ENCODE data around the gene AGRN. TPM values are rescaled to one million over a fixed set of nuclear protein-coding genes. Genes with fewer than 3 reads are reported as not detected.
A peak's percentile ranks its signal among the peaks of the same experiment; 100 is the strongest.

AGRN gene
- total and polyA plus RNA-seq, 9 donors, result 2.7 to 138 (median 14.3) TPM

DNA sequence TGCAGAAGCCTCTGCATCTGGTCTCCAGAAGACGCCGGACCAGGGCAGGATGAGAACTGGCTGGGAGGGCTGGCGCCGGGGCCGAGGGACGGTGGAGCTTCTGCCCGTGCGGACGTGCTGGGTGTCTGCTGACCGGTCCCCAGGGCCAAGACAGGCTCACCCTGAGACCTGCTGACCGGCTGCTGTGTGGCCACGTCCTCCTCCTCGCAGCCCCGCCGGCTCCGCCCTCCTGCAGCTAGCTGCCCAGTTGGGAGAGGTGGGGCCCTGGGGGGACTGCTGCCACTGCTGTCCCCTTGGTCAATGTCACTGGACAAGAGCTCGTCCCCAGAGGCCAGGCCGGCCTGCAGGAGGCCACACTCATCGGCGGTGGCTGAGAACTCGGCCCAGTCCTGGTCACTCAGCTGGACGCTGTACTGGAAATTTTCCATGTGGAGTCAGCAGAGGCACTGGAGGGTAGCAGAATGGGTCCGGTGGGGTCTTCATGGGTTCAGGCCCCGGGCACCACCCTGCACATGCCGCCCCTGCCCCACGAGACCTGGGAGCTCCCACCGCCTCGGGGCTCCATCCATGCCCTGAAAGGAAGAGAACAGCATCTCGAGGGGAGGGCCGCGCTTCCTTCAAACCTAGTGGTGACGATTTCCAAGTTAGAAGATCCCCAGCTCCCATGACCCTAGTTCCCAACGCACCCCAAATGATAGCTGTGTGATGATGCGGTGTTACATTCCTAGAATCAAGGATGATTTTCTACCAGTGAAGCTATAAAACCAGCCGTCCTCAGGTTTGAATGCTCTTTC, 39.1 kb upstream of the AGRN start:
- intact Hi-C loops (cut with DNase I), result loop anchor here in 2 of 4 donors (10.0 kb wide), 1 partner anchor 314 kb away; no protein-coding TSS in a partner anchor
- no peak overlapping the region for H3K27ac ChIP-seq
- TF ChIP-seq EP300 (IDR thresholded peaks at IDR 0.05), result no peak
- DNase-seq, result peak in 1 of 5 donors; percentile 14
- peaks cover 2% of the 10 kb centered on the region for H3K4me1 ChIP-seq (ENCODE audit: insufficient read depth)
- H3K27me3 ChIP-seq, result no peaks in the 10 kb centered on the region
- no peak overlapping the region for H3K4me3 ChIP-seq
- H3K9me3 ChIP-seq, result no peaks in the 10 kb centered on the region
- H3K36me3 ChIP-seq, result no peaks in the 10 kb centered on the region
- 63 to 71% (median 69%) methylated on average over 27 to 35 of the region's 35 CpGs for WGBS, 3 donors

DNA sequence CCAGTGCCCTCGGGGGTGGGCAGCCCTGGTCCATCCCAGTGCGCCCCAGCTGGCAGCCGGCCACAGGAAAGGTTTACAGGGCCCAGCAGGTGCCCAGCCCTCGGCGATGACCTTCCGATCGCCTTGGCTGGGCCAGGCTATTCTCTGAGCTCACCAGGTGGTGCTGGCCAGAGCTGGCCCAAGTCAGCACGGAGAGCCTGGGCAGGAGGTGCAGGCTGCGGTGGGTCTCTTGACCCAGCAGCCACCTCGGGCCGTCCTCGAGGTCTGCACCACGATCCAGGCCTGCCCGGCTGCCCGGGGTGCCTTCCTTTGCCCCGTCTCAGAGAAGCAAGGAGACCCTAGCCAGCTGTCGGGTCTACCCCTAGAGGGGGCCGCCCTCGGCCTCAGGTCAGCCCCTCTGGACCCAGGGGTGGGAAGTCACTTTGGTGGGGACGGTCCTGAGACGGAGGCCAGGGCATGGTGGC, 38.4 kb upstream of the AGRN start:
- peak in 1 of 5 donors; percentile 23 for DNase-seq
- no peak for TF ChIP-seq EP300 (IDR thresholded peaks at IDR 0.05)
- TF ChIP-seq, protein P1, sequence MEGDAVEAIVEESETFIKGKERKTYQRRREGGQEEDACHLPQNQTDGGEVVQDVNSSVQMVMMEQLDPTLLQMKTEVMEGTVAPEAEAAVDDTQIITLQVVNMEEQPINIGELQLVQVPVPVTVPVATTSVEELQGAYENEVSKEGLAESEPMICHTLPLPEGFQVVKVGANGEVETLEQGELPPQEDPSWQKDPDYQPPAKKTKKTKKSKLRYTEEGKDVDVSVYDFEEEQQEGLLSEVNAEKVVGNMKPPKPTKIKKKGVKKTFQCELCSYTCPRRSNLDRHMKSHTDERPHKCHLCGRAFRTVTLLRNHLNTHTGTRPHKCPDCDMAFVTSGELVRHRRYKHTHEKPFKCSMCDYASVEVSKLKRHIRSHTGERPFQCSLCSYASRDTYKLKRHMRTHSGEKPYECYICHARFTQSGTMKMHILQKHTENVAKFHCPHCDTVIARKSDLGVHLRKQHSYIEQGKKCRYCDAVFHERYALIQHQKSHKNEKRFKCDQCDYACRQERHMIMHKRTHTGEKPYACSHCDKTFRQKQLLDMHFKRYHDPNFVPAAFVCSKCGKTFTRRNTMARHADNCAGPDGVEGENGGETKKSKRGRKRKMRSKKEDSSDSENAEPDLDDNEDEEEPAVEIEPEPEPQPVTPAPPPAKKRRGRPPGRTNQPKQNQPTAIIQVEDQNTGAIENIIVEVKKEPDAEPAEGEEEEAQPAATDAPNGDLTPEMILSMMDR (IDR thresholded peaks at IDR 0.05), result no peak
- intact Hi-C loops (cut with DNase I), result loop anchor here in 2 of 4 donors (10.0 kb wide), 1 partner anchor 313 kb away; no protein-coding TSS in a partner anchor
- Histone ChIP-seq H3K27me3 (no peaks in the 10 kb centered on the region), H3K4me1 (ENCODE audit: insufficient read depth) (no peaks in the 10 kb centered on the region), H3K36me3 (no peaks in the 10 kb centered on the region), H3K9me3 (no peaks in the 10 kb centered on the region), H3K27ac (no peak overlapping the region), H3K4me3 (no peak overlapping the region)
- 64 to 79% (median 67%) methylated on average over 20 to 21 of the region's 21 CpGs for WGBS, 3 donors

DNA sequence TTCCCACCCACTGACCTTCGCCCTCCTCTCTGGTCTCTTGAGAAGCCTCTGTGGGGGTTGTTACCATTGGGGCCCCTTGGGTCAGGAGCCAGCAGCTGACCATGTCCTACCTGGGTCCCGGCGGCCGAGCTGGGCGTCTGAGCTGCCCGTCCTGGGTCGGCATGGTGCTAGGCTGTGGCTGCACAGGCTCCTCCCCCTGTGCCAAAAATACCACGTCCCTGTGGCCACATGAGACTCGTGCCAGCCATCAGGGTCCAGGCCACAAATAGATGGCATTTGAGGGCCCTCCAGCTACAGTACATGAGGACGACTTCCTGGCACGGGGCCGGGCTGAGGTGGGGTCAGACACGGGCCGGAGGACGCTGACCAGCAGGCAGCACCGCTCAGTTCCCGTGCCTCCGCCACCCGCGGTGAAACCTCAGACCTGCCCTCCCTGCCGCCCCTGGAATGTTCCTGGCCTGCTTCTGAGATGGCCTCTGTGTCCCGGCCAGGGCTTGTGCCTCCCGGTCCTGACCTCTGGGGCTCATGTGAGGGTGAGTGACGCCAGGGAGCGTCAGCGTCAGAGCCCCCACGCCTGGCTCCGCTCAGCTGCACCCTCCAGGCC, 37.9 kb upstream of the AGRN start, which contains the start of gene PERM1:
PERM1 (minus strand) TSS at position 139 of the 604 bp plus-strand sequence. CDS start 1,064 bp downstream, outside the sequence.
- Histone ChIP-seq H3K9me3 (no peaks in the 10 kb centered on the region), H3K36me3 (no peaks in the 10 kb centered on the region), H3K4me3 (no peak within 1 kb of the TSS), H3K27ac (no peak within 1 kb of the TSS), H3K4me1 (ENCODE audit: insufficient read depth) (no peaks in the 10 kb centered on the region), H3K27me3 (no peaks in the 10 kb centered on the region)
- intact Hi-C loops (cut with DNase I), result loop anchor here in 2 of 4 donors (10.0 kb wide), 1 partner anchor 313 kb away; no protein-coding TSS in a partner anchor
- TF ChIP-seq EP300 (IDR thresholded peaks at IDR 0.05) (no peak), POLR2A (IDR thresholded peaks at IDR 0.05) (no peak)
- TF ChIP-seq, protein P1 (IDR thresholded peaks at IDR 0.05), result no peak
- WGBS, 3 donors, result 41 to 59% (median 48%) methylated on average over 26 to 28 of the region's 28 CpGs
- DNase-seq, result peak in 2 of 5 donors; percentile 16 to 32

DNA sequence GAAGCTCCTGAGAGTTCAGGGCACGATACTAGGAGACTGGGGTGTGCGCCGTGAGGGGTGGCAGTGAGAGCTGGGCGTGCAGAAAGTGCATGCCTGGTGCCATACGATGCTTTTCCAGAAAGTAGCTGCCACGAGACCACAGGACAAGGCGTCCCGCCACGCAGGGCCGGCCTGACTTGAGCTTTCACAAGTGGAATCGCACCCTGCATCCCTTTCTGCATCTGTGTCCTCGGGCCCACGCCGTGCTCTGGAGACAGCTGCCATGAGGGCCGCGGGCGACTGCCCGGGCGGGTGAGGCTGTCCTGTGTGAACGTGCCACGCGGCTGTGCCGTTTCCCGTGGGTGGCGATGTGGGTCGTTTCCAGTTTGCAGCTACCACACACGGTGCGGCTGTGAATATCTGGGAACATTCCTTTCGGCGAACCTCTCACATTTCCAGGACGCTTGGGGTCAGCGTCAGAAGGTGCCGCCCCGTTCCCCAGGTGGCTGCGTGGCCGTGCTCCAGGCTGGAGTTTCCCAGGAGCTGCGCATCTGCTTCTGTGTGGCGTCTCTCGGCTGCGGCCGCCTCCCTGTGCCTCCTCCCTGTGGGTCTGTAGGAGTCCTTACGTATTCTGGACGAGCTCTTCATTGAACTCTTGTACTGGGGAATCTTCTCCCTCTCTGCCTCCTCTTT, 37.0 kb upstream of the AGRN start:
- Histone ChIP-seq H3K9me3 (no peaks in the 10 kb centered on the region), H3K36me3 (no peaks in the 10 kb centered on the region), H3K27ac (no peak overlapping the region), H3K27me3 (no peaks in the 10 kb centered on the region), H3K4me3 (no peak overlapping the region), H3K4me1 (ENCODE audit: insufficient read depth) (no peaks in the 10 kb centered on the region)
- intact Hi-C loops (cut with DNase I), result loop anchor here in 2 of 4 donors (10.0 kb wide), 1 partner anchor 312 kb away; no protein-coding TSS in a partner anchor
- 67 to 84% (median 79%) methylated on average over 41 to 43 of the region's 43 CpGs for WGBS, 3 donors
- TF ChIP-seq POLR2A (IDR thresholded peaks at IDR 0.05), result no peak
- TF ChIP-seq, protein P1 (IDR thresholded peaks at IDR 0.05), result no peak
- TF ChIP-seq EP300 (IDR thresholded peaks at IDR 0.05), result no peak
- DNase-seq, result peak in 1 of 5 donors; percentile 32

Measured in ovary (tissue), 9 donors.